ENCODE results near the gene GPR65. TPM values are rescaled to one million over a fixed set of nuclear protein-coding genes. Genes with fewer than 3 reads are reported as not detected.

The GPR65 gene
- total and polyA plus RNA-seq, 2 experiments from 2014 or later, result not detected

DNA sequence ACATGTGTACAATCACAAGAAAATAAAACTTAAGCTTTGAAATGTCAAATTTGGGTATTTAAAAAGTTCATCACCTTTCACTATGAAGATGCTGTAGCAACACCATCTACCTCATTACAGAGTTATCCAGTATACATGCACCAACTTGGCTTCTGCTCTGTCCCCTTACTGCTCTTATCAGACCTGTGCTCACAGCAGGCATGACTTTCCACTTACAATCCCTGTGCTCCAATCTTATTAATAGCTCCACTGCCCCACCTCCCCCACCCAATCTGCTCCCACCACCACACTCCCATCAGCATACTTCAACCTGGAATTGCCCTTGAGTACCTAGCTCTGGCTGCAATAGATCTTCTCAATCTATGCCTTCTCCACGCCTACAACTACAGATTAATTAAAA, 25.2 kb upstream of the GPR65 start:
- H3K4me3 Mint-ChIP-seq, result no peak overlapping the region
- Histone ChIP-seq H3K36me3 (ENCODE audit: insufficient read depth) (no peaks in the 10 kb centered on the region), H3K79me2 (replicated peaks; ENCODE audit: insufficient read depth) (no peaks in the 10 kb centered on the region), H4K20me1 (replicated peaks; ENCODE audit: insufficient read depth) (no peaks in the 10 kb centered on the region), H3K4me1 (ENCODE audit: insufficient read depth) (no peaks in the 10 kb centered on the region), H3K4me2 (no peak overlapping the region), H3K4me3 (no peak overlapping the region), H3K27ac (ENCODE audit: low read depth) (no peak overlapping the region), H3K9me2 (ENCODE audit: insufficient read depth) (no peaks in the 10 kb centered on the region), H3F3A (replicated peaks; ENCODE audit: low read depth) (no peaks in the 10 kb centered on the region), H3K27me3 (ENCODE audit: insufficient read depth) (no peaks in the 10 kb centered on the region), H2AFZ (no peak overlapping the region)
- no peaks in the 10 kb centered on the region for H3K27me3 Mint-ChIP-seq (ENCODE audit: insufficient read depth, low read depth, poor library complexity)
- ATAC-seq (no peak), DNase-seq (ENCODE audit: low spot score) (no peak)
- no peaks in the 10 kb centered on the region; the same call in 2 of the 3 replicates for H3K4me1 Mint-ChIP-seq
- TF ChIP-seq EZH2 (IDR thresholded peaks at IDR 0.05; ENCODE audit: low read depth, unreplicated experiment) (no peak), STAT1 (IDR thresholded peaks at IDR 0.05; ENCODE audit: unreplicated experiment) (no peak), CREB1 (CRISPR knock-in tag; IDR thresholded peaks at IDR 0.05; ENCODE audit: low read depth) (no peak), ZNF114 (CRISPR knock-in tag; IDR thresholded peaks at IDR 0.05) (no peak), NANOG (IDR thresholded peaks at IDR 0.05; ENCODE audit: borderline replicate concordance) (no peak), EZH2phosphoT487 (IDR thresholded peaks at IDR 0.05; ENCODE audit: unreplicated experiment) (no peak), POLR2AphosphoS5 (IDR thresholded peaks at IDR 0.05; ENCODE audit: low read depth) (no peak), JUNB (IDR thresholded peaks at IDR 0.05; ENCODE audit: unreplicated experiment) (no peak), ZNF331 (CRISPR knock-in tag; IDR thresholded peaks at IDR 0.05; ENCODE audit: low read depth) (no peak)
- TF ChIP-seq, protein P1, sequence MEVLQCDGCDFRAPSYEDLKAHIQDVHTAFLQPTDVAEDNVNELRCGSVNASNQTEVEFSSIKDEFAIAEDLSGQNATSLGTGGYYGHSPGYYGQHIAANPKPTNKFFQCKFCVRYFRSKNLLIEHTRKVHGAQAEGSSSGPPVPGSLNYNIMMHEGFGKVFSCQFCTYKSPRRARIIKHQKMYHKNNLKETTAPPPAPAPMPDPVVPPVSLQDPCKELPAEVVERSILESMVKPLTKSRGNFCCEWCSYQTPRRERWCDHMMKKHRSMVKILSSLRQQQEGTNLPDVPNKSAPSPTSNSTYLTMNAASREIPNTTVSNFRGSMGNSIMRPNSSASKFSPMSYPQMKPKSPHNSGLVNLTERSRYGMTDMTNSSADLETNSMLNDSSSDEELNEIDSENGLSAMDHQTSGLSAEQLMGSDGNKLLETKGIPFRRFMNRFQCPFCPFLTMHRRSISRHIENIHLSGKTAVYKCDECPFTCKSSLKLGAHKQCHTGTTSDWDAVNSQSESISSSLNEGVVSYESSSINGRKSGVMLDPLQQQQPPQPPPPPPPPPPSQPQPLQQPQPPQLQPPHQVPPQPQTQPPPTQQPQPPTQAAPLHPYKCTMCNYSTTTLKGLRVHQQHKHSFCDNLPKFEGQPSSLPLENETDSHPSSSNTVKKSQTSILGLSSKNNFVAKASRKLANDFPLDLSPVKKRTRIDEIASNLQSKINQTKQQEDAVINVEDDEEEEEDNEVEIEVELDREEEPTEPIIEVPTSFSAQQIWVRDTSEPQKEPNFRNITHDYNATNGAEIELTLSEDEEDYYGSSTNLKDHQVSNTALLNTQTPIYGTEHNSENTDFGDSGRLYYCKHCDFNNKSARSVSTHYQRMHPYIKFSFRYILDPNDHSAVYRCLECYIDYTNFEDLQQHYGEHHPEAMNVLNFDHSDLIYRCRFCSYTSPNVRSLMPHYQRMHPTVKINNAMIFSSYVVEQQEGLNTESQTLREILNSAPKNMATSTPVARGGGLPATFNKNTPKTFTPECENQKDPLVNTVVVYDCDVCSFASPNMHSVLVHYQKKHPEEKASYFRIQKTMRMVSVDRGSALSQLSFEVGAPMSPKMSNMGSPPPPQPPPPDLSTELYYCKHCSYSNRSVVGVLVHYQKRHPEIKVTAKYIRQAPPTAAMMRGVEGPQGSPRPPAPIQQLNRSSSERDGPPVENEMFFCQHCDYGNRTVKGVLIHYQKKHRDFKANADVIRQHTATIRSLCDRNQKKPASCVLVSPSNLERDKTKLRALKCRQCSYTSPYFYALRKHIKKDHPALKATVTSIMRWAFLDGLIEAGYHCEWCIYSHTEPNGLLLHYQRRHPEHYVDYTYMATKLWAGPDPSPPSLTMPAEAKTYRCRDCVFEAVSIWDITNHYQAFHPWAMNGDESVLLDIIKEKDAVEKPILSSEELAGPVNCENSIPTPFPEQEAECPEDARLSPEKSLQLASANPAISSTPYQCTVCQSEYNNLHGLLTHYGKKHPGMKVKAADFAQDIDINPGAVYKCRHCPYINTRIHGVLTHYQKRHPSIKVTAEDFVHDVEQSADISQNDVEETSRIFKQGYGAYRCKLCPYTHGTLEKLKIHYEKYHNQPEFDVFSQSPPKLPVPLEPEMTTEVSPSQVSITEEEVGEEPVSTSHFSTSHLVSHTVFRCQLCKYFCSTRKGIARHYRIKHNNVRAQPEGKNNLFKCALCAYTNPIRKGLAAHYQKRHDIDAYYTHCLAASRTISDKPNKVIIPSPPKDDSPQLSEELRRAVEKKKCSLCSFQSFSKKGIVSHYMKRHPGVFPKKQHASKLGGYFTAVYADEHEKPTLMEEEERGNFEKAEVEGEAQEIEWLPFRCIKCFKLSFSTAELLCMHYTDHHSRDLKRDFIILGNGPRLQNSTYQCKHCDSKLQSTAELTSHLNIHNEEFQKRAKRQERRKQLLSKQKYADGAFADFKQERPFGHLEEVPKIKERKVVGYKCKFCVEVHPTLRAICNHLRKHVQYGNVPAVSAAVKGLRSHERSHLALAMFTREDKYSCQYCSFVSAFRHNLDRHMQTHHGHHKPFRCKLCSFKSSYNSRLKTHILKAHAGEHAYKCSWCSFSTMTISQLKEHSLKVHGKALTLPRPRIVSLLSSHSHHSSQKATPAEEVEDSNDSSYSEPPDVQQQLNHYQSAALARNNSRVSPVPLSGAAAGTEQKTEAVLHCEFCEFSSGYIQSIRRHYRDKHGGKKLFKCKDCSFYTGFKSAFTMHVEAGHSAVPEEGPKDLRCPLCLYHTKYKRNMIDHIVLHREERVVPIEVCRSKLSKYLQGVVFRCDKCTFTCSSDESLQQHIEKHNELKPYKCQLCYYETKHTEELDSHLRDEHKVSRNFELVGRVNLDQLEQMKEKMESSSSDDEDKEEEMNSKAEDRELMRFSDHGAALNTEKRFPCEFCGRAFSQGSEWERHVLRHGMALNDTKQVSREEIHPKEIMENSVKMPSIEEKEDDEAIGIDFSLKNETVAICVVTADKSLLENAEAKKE (CRISPR knock-in tag; IDR thresholded peaks at IDR 0.05), result no peak
- TF ChIP-seq, protein P2, sequence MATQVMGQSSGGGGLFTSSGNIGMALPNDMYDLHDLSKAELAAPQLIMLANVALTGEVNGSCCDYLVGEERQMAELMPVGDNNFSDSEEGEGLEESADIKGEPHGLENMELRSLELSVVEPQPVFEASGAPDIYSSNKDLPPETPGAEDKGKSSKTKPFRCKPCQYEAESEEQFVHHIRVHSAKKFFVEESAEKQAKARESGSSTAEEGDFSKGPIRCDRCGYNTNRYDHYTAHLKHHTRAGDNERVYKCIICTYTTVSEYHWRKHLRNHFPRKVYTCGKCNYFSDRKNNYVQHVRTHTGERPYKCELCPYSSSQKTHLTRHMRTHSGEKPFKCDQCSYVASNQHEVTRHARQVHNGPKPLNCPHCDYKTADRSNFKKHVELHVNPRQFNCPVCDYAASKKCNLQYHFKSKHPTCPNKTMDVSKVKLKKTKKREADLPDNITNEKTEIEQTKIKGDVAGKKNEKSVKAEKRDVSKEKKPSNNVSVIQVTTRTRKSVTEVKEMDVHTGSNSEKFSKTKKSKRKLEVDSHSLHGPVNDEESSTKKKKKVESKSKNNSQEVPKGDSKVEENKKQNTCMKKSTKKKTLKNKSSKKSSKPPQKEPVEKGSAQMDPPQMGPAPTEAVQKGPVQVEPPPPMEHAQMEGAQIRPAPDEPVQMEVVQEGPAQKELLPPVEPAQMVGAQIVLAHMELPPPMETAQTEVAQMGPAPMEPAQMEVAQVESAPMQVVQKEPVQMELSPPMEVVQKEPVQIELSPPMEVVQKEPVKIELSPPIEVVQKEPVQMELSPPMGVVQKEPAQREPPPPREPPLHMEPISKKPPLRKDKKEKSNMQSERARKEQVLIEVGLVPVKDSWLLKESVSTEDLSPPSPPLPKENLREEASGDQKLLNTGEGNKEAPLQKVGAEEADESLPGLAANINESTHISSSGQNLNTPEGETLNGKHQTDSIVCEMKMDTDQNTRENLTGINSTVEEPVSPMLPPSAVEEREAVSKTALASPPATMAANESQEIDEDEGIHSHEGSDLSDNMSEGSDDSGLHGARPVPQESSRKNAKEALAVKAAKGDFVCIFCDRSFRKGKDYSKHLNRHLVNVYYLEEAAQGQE (IDR thresholded peaks at IDR 0.05; ENCODE audit: unreplicated experiment), result no peak
- TF ChIP-seq, protein P3, sequence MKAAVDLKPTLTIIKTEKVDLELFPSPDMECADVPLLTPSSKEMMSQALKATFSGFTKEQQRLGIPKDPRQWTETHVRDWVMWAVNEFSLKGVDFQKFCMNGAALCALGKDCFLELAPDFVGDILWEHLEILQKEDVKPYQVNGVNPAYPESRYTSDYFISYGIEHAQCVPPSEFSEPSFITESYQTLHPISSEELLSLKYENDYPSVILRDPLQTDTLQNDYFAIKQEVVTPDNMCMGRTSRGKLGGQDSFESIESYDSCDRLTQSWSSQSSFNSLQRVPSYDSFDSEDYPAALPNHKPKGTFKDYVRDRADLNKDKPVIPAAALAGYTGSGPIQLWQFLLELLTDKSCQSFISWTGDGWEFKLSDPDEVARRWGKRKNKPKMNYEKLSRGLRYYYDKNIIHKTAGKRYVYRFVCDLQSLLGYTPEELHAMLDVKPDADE (IDR thresholded peaks at IDR 0.05), result no peak
- TF ChIP-seq, protein P4, sequence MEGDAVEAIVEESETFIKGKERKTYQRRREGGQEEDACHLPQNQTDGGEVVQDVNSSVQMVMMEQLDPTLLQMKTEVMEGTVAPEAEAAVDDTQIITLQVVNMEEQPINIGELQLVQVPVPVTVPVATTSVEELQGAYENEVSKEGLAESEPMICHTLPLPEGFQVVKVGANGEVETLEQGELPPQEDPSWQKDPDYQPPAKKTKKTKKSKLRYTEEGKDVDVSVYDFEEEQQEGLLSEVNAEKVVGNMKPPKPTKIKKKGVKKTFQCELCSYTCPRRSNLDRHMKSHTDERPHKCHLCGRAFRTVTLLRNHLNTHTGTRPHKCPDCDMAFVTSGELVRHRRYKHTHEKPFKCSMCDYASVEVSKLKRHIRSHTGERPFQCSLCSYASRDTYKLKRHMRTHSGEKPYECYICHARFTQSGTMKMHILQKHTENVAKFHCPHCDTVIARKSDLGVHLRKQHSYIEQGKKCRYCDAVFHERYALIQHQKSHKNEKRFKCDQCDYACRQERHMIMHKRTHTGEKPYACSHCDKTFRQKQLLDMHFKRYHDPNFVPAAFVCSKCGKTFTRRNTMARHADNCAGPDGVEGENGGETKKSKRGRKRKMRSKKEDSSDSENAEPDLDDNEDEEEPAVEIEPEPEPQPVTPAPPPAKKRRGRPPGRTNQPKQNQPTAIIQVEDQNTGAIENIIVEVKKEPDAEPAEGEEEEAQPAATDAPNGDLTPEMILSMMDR (conservative IDR thresholded peaks at IDR 0.05; ENCODE audit: low read depth in 2 of 2), result no peak
- H3K36me3 Mint-ChIP-seq (ENCODE audit: low read depth), result peaks cover 5% of the 10 kb centered on the region
- no peak overlapping the region for H3K27ac Mint-ChIP-seq
- no peaks in the 10 kb centered on the region for H3K9me3 Mint-ChIP-seq

Measured in GM23338 (cell line).